ENCODE results near the gene TASOR2. TPM values are rescaled to one million over a fixed set of nuclear protein-coding genes. Genes with fewer than 3 reads are reported as not detected.

TASOR2 gene
- total RNA-seq, 1 donor from 2014 or later: 62.6 TPM

- H3K27me3 Mint-ChIP-seq (ENCODE audit: low read depth): peaks cover 9% of the 10 kb centered on the region
- H3K9me3 Mint-ChIP-seq (ENCODE audit: low read depth): peaks cover 7% of the 10 kb centered on the region
- TF ChIP-seq, protein P1, sequence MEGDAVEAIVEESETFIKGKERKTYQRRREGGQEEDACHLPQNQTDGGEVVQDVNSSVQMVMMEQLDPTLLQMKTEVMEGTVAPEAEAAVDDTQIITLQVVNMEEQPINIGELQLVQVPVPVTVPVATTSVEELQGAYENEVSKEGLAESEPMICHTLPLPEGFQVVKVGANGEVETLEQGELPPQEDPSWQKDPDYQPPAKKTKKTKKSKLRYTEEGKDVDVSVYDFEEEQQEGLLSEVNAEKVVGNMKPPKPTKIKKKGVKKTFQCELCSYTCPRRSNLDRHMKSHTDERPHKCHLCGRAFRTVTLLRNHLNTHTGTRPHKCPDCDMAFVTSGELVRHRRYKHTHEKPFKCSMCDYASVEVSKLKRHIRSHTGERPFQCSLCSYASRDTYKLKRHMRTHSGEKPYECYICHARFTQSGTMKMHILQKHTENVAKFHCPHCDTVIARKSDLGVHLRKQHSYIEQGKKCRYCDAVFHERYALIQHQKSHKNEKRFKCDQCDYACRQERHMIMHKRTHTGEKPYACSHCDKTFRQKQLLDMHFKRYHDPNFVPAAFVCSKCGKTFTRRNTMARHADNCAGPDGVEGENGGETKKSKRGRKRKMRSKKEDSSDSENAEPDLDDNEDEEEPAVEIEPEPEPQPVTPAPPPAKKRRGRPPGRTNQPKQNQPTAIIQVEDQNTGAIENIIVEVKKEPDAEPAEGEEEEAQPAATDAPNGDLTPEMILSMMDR (IDR thresholded peaks at IDR 0.05): no peak
- no peak overlapping the region for H3K4me3 Mint-ChIP-seq (ENCODE audit: unreplicated experiment)
- no peak overlapping the region for H3K27ac Mint-ChIP-seq (ENCODE audit: unreplicated experiment)
- no peak for DNase-seq (ENCODE audit: low spot score)
- no peaks in the 10 kb centered on the region for H3K36me3 Mint-ChIP-seq (ENCODE audit: low read depth)
- H3K4me1 Mint-ChIP-seq (ENCODE audit: low read depth): peaks cover under 1% of the 10 kb centered on the region
Observed at GRCh38 chr10:5679037-5679435, 5.6 kb upstream of the TASOR2 start.

GRCh38 chr10:5679606-5680005 is 5.0 kb upstream of the TASOR2 start:
- peaks cover 9% of the 10 kb centered on the region for H3K27me3 Mint-ChIP-seq (ENCODE audit: low read depth)
- H3K4me1 Mint-ChIP-seq (ENCODE audit: low read depth): peaks cover 3% of the 10 kb centered on the region

DNA sequence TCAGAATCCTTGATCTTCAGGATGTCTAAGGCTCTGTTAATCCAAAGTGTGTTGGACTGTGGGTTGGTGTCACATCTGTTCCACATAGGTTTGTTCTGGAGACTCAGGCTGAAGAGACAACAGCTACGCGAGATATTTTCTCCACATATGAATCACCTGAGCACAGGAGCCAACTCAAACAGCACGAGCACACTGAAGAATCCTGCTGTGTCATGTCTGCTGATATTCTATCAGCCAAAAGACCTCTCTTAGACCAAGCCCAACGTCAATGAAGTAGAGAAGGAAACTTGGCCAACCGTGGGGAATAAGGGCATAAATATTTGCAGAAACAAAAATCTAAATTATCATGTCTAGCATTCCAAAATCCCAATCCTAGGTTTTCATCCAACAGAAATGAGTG is 2.7 kb upstream of the TASOR2 start:
- no peaks in the 10 kb centered on the region for H3K9me3 Mint-ChIP-seq (ENCODE audit: low read depth)
- peaks cover 6% of the 10 kb centered on the region for H3K27me3 Mint-ChIP-seq (ENCODE audit: low read depth)

More at GRCh38 chr10:5679606-5680005, 5.0 kb upstream of the TASOR2 start:
- Mint-ChIP-seq H3K36me3 (ENCODE audit: low read depth) (no peaks in the 10 kb centered on the region), H3K27ac (ENCODE audit: unreplicated experiment) (no peak overlapping the region), H3K9me3 (ENCODE audit: low read depth) (peaks cover under 1% of the 10 kb centered on the region), H3K4me3 (ENCODE audit: unreplicated experiment) (no peak overlapping the region)
- DNase-seq (ENCODE audit: low spot score): no peak
- TF ChIP-seq, protein P1 (IDR thresholded peaks at IDR 0.05): peak; percentile 17

GRCh38 chr10:5683065-5683464 is 1.6 kb upstream of the TASOR2 start:
- DNase-seq (ENCODE audit: low spot score): no peak
- TF ChIP-seq, protein P1 (IDR thresholded peaks at IDR 0.05): no peak
- no peaks in the 10 kb centered on the region for H3K9me3 Mint-ChIP-seq (ENCODE audit: low read depth)
- peaks cover 2% of the 10 kb centered on the region for H3K27me3 Mint-ChIP-seq (ENCODE audit: low read depth)
- peaks cover 23% of the 10 kb centered on the region for H3K4me1 Mint-ChIP-seq (ENCODE audit: low read depth)
- H3K36me3 Mint-ChIP-seq (ENCODE audit: low read depth): no peaks in the 10 kb centered on the region
- H3K4me3 Mint-ChIP-seq (ENCODE audit: unreplicated experiment): no peak overlapping the region
- no peak overlapping the region for H3K27ac Mint-ChIP-seq (ENCODE audit: unreplicated experiment)

More for the DNA sequence above, 2.7 kb upstream of the TASOR2 start:
- TF ChIP-seq, protein P1 (IDR thresholded peaks at IDR 0.05): no peak
- no peak overlapping the region for H3K4me3 Mint-ChIP-seq (ENCODE audit: unreplicated experiment)
- no peaks in the 10 kb centered on the region for H3K36me3 Mint-ChIP-seq (ENCODE audit: low read depth)
- no peak overlapping the region for H3K27ac Mint-ChIP-seq (ENCODE audit: unreplicated experiment)
- no peak for DNase-seq (ENCODE audit: low spot score)
- peaks cover 16% of the 10 kb centered on the region for H3K4me1 Mint-ChIP-seq (ENCODE audit: low read depth)

GRCh38 chr10:5684971-5685763 is 529 bp downstream of the TASOR2 start:
- Mint-ChIP-seq H3K4me3 (ENCODE audit: unreplicated experiment) (peak overlapping the region; percentile 97), H3K4me1 (ENCODE audit: low read depth) (peaks cover 24% of the 10 kb centered on the region), H3K27me3 (ENCODE audit: low read depth) (no peaks in the 10 kb centered on the region), H3K9me3 (ENCODE audit: low read depth) (no peaks in the 10 kb centered on the region), H3K27ac (ENCODE audit: unreplicated experiment) (peak overlapping the region; percentile 98), H3K36me3 (ENCODE audit: low read depth) (no peaks in the 10 kb centered on the region)
- TF ChIP-seq, protein P1 (IDR thresholded peaks at IDR 0.05): peak; percentile 82
- DNase-seq (ENCODE audit: low spot score): no peak
